Lung (tissue), 13 donors: ENCODE measurements around the gene HINT3. TPM values are rescaled to one million over a fixed set of nuclear protein-coding genes. Genes with fewer than 3 reads are reported as not detected.

Experiments used
- ATAC-seq: fragments of 200-7000 bp; cut with Tn5 transposase; one replicate; pipeline ENCODE4 v1.9.1; 2020; ENCODE audit warnings: moderate number of reproducible peaks; ENCODE audit not compliant: insufficient read depth, low FRiP score
- DNase-seq, 3 donors: peaks; one replicate each; pipeline ENCODE4 v3.0.0-alpha.2; 2013 to 2017
- H3K27ac ChIP-seq, 2 donors: one replicate each; pipeline ENCODE4 v1.5.1; 2013; ENCODE audit warnings: mild to moderate bottlenecking in 2 of 2, moderate library complexity in 2 of 2, control low read depth in 1 of 2, inconsistent platforms in 1 of 2, low read depth in 1 of 2, low read length in 1 of 2
- H3K27me3 ChIP-seq, 3 donors: one replicate each; pipeline ENCODE4 v1.5.1; 2013; ENCODE audit warnings: low read length in 2 of 3; ENCODE audit not compliant: control insufficient read depth in 3 of 3, insufficient read depth in 3 of 3
- H3K36me3 ChIP-seq, 4 donors: one replicate each; pipeline ENCODE4 v1.5.1; 2013; ENCODE audit warnings: low read length in 4 of 4, mild to moderate bottlenecking in 1 of 4, moderate library complexity in 1 of 4; ENCODE audit not compliant: control insufficient read depth in 4 of 4, insufficient read depth in 4 of 4
- H3K4me1 ChIP-seq, 5 donors: one replicate each; pipeline ENCODE4 v1.5.1; 2013; ENCODE audit warnings: low read length in 5 of 5, mild to moderate bottlenecking in 2 of 5, moderate library complexity in 1 of 5; ENCODE audit not compliant: control insufficient read depth in 5 of 5, insufficient read depth in 5 of 5
- H3K4me3 ChIP-seq: one replicate; pipeline ENCODE4 v1.5.1; 2013; ENCODE audit warnings: mild to moderate bottlenecking, control low read depth, moderate library complexity
- H3K9ac ChIP-seq, 2 donors: one replicate each; pipeline ENCODE4 v1.5.1; 2013; ENCODE audit warnings: low read length in 2 of 2, control low read depth in 1 of 2; ENCODE audit not compliant: insufficient read depth in 1 of 2
- H3K9me3 ChIP-seq, 4 donors: one replicate each; pipeline ENCODE4 v1.5.1; 2013; ENCODE audit warnings: low read length in 3 of 4, mild to moderate bottlenecking in 1 of 4, moderate library complexity in 1 of 4; ENCODE audit not compliant: control insufficient read depth in 4 of 4, insufficient read depth in 3 of 4
- CTCF ChIP-seq: IDR thresholded peaks from 2 replicates; pipeline ENCODE4 v1.5.1; 2012; ENCODE audit warnings: mild to moderate bottlenecking; ENCODE audit errors: control extremely low read depth, extremely low read depth
- polyA plus RNA-seq, 2 donors: library from polyadenylated mRNA; stranded (reverse); fragments of 200-250 nt; gene quantifications; one replicate each; pipeline ENCODE4 v1.2.1, GENCODE V29; 2013
- small RNA-seq: library from RNA; depleted of rRNA; stranded (forward); fragments of <200 nt; gene quantifications from one replicate; pipeline ENCODE3, GENCODE V24; 2014; ENCODE audit warnings: low replicate concordance
- total RNA-seq, 2 donors: library from RNA; depleted of rRNA in 1 of 2; stranded (reverse); fragments of >200 nt in 1 of 2; gene quantifications; one replicate each; pipeline ENCODE4 v1.2.1, GENCODE V29; 2014 to 2021
- donor health status: control.
- donor health status: control.
- donor health status: Bipolar disorder and iron deficiency.
- donor health status: healthy.
- donor health status: DM: yes; HTN: yes; CAD: no.

HINT3 gene
- total and polyA plus RNA-seq, 4 donors = 8.1 to 41.9 (median 20.8) TPM

GRCh38 chr6:126027601-126028000 lies 71.0 kb downstream of the HINT3 start:
- Histone ChIP-seq H3K27me3 (no peaks in the 10 kb centered on the region), H3K4me3 (no peak overlapping the region), H3K4me1 (no peaks in the 10 kb centered on the region), H3K9ac (no peak overlapping the region), H3K36me3 (peaks cover 1 to 14% (median 7%) of the 10 kb centered on the region in 4 donors), H3K27ac (no peak overlapping the region), H3K9me3 (no peaks in the 10 kb centered on the region)
- ATAC-seq = no peak
- no peak for DNase-seq
- no peak for TF ChIP-seq CTCF

Small RNAs within 50 kb of the gene (small RNA-seq; reads per million reads assigned to genes)
- not detected for gene RNA5SP216

Other genes with a start within 250 kb of the HINT3 start
- gene HEY2, start 207.1 kb upstream of the HINT3 start, total RNA-seq = 1 to 10 TPM; 1.0 to 5.2 TPM
- 1 to 10 TPM; 1.2 to 1.9 TPM for gene HEY2, start 207.1 kb upstream of the HINT3 start, polyA plus RNA-seq
- 10 to 100 TPM; 46.6 to 67.8 TPM for gene NCOA7, start 165.8 kb upstream of the HINT3 start, total RNA-seq
- gene NCOA7, start 165.8 kb upstream of the HINT3 start, polyA plus RNA-seq = 10 to 100 TPM; 28.9 to 81.4 TPM
- gene TRMT11, start 29.8 kb downstream of the HINT3 start, total RNA-seq = 10 to 100 TPM; 17.0 to 46.1 TPM
- gene TRMT11, start 29.8 kb downstream of the HINT3 start, polyA plus RNA-seq = 10 to 100 TPM in 1 of 2 donors, 1 to 10 TPM in 1; 9.9 to 13.6 TPM